ENCODE measurements around the gene C2CD3.

DNA sequence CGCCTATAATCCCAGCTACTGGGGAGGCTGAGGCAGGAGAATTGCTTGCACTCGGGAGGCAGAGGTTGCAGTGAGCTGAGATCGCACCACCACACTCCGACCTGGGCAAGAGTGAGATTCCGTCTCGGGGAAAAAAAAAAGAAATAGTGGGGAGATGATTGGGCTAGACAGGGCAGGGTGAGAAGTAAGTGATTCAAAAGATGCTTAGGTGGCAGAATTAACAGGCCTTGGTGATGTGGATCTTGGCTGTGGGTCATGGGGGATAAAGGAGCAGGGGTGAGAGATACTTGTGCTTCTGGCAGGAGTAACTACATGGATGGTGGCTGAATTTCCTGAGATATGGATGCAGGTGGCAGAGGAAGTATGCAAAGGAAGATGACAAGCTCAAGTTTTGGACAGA, 148.8 kb downstream of the C2CD3 start:
- TF ChIP-seq, protein P1, sequence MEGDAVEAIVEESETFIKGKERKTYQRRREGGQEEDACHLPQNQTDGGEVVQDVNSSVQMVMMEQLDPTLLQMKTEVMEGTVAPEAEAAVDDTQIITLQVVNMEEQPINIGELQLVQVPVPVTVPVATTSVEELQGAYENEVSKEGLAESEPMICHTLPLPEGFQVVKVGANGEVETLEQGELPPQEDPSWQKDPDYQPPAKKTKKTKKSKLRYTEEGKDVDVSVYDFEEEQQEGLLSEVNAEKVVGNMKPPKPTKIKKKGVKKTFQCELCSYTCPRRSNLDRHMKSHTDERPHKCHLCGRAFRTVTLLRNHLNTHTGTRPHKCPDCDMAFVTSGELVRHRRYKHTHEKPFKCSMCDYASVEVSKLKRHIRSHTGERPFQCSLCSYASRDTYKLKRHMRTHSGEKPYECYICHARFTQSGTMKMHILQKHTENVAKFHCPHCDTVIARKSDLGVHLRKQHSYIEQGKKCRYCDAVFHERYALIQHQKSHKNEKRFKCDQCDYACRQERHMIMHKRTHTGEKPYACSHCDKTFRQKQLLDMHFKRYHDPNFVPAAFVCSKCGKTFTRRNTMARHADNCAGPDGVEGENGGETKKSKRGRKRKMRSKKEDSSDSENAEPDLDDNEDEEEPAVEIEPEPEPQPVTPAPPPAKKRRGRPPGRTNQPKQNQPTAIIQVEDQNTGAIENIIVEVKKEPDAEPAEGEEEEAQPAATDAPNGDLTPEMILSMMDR (IDR thresholded peaks at IDR 0.05), result no peak
- no peak for TF ChIP-seq POLR2A (IDR thresholded peaks at IDR 0.05)

All from body of pancreas (tissue), 4 donors.